Bronchial epithelial cell (primary cell): ENCODE results near the gene HCFC1. TPM values are rescaled to one million over a fixed set of nuclear protein-coding genes. Genes with fewer than 3 reads are reported as not detected.

ENCODE experiments used
- DNase-seq: peaks from one replicate; pipeline ENCODE4 v3.0.0-alpha.2; 2010; ENCODE audit warnings: low read depth
- FAIRE-seq: peaks from 2 replicates; lab custom pipeline; 2011; peaks lifted over from hg19 to GRCh38; lab: Jason Lieb, UNC
- H3K27me3 ChIP-seq: 2 replicates; pipeline ENCODE4 v1.5.1; 2011; ENCODE audit warnings: low read length; ENCODE audit not compliant: control insufficient read depth, insufficient read depth
- H3K36me3 ChIP-seq: 2 replicates; pipeline ENCODE4 v1.5.1; 2011; ENCODE audit warnings: low read length; ENCODE audit not compliant: control insufficient read depth, insufficient read depth
- H3K4me3 ChIP-seq: 2 replicates; pipeline ENCODE4 v1.5.1; 2011; ENCODE audit warnings: mild to moderate bottlenecking, low read depth, low read length, control low read depth
- CTCF ChIP-seq: IDR thresholded peaks from 2 replicates; pipeline ENCODE4 v1.5.1; 2011; ENCODE audit warnings: mild to moderate bottlenecking, moderate library complexity, low read length, control low read depth, inconsistent platforms; ENCODE audit not compliant: insufficient read depth, severe bottlenecking
- total RNA-seq: library from RNA; depleted of rRNA; stranded (reverse); fragments of >200 nt; gene quantifications from 2 replicates; pipeline ENCODE4 v1.2.1, GENCODE V29; 2014

The HCFC1 gene
- total RNA-seq, 1 donor from 2014 or later: 5.5 TPM

GRCh38 chrX:153913211-153913610 lies 58.4 kb downstream of the HCFC1 start:
- TF ChIP-seq CTCF: no peak
- H3K27me3 ChIP-seq: no peaks in the 10 kb centered on the region
- H3K4me3 ChIP-seq: no peak overlapping the region
- FAIRE-seq (no peak), DNase-seq (no peak)
- H3K36me3 ChIP-seq: no peaks in the 10 kb centered on the region

- Histone ChIP-seq H3K4me3 (no peak overlapping the region), H3K27me3 (no peaks in the 10 kb centered on the region), H3K36me3 (no peaks in the 10 kb centered on the region)
- DNase-seq (no peak), FAIRE-seq (no peak)
- TF ChIP-seq CTCF: no peak
These were observed 59.8 kb downstream of the HCFC1 start for GRCh38 chrX:153911798-153912197.

- H3K27me3 ChIP-seq: no peaks in the 10 kb centered on the region
- H3K4me3 ChIP-seq: no peak overlapping the region
- no peak for DNase-seq
- no peaks in the 10 kb centered on the region for H3K36me3 ChIP-seq
- FAIRE-seq: no peak
- TF ChIP-seq CTCF: no peak
These were observed 61.2 kb downstream of the HCFC1 start for GRCh38 chrX:153910446-153910845.

- Histone ChIP-seq H3K4me3 (no peak overlapping the region), H3K27me3 (no peaks in the 10 kb centered on the region), H3K36me3 (no peaks in the 10 kb centered on the region)
- no peak for TF ChIP-seq CTCF
- no peak for FAIRE-seq
- no peak for DNase-seq
These were observed 61.6 kb downstream of the HCFC1 start for GRCh38 chrX:153909980-153910360.

GRCh38 chrX:153909024-153909979 lies 62.3 kb downstream of the HCFC1 start:
- no peak overlapping the region for H3K4me3 ChIP-seq
- no peaks in the 10 kb centered on the region for H3K27me3 ChIP-seq
- DNase-seq (no peak), FAIRE-seq (no peak)
- TF ChIP-seq CTCF: no peak
- H3K36me3 ChIP-seq: no peaks in the 10 kb centered on the region
